EH (cell line): ENCODE results near the gene IGSF21.
"Not testable (repeated sequence)": the region's sequence is repeated elsewhere in the genome, so short reads cannot be mapped to it uniquely, and the experiment has no call there.

Experiments
- DNase-seq: peaks from one replicate; pipeline ENCODE4 v3.0.0-alpha.2; 2015; ENCODE audit warnings: low read depth

Gene IGSF21

DNA sequence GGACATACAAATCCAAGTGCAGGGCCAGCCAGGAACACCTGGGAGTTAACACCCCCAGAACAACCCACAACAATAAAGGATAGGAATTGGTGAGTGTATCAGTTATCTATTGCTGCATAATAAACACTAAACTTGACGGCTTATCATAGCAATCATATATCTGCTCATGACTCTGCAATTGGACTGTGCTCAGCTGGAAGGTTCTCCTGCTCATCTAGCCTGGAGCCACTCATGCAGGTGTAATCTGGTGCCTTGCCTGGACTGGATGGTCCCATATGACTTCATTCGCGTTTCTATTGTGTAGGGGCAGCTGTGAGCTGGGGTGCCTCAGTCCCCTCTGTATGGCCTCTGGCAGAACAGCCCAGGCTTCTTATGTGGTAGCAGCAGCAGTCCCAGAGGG, 296.9 kb downstream of the IGSF21 start:
- DNase-seq = no peak

DNA sequence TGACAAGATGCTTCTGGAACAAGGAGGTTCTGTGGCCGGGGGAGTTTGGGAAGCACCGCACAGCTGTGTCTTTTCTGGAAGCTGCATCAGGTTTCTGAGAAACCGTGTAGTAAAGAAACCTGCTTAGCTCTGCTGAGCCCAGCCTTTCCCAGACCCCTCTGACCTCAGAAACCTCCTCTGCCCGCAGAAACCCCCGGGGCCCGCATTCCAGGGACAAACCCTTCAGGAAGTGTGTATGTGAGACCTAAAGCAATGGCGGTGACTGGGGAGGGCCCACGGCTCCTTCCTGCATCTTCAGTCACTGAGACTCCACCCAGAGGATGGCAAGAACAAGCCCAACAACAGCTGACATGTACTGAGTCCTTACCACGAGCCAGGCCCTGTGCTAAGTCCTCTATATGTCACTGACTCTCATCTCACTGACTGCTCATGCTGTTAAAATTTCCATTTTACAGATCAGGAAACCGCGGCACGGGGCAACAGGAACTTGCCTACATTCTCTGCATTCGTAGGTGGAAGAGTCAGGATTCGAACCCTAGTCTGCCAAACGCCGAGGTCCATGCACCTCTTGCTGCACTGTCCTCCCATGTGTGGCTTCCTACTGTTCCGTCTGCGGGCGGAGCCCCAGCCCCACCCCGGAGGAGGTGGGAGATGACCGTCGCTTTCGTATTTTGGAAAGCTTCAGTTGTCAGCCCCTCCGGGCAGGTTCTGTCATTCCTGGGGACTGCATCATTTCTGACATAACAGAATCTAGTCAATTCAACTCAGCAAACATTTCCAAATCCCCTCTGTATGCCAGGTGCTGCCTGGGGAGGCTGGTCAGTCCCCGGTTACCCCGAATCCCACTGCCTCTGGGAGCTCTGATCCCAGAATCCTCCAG, 299.8 kb downstream of the IGSF21 start:
- no peak for DNase-seq

DNA sequence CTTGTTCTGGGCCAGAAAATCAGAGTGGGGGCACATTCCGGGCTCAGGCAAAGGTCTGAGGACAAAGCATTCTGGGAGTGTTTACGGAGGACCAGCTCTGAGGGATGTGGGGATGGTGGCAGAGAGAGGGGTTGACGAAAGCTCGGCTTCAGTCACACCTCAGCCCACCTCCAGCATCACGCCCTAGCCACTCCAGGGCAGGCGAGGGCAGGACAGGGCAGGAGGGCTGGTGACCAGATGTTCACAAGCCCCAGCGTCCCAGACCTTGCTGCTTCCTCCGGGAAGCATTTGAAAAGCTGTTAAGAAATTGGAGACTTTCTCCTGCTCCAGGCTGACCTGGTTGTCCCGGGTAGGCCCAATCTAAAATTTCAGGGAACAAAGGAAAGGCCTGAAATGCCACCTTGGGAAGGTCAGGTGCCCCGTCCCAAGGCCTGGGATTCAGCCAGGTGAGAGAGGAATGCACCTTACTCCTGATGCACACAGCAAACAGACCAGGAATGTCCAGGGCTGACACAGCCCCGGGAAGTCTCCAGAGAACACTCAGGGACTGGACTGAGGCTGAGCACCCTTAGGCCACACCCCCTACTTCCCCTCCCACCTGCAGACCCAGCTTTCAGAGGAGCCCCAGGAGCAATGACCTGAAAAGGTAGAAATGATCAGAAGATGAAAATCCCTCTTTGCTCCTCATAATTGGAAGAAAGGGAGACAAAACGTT, 301.2 kb downstream of the IGSF21 start:
- no peak for DNase-seq

DNA sequence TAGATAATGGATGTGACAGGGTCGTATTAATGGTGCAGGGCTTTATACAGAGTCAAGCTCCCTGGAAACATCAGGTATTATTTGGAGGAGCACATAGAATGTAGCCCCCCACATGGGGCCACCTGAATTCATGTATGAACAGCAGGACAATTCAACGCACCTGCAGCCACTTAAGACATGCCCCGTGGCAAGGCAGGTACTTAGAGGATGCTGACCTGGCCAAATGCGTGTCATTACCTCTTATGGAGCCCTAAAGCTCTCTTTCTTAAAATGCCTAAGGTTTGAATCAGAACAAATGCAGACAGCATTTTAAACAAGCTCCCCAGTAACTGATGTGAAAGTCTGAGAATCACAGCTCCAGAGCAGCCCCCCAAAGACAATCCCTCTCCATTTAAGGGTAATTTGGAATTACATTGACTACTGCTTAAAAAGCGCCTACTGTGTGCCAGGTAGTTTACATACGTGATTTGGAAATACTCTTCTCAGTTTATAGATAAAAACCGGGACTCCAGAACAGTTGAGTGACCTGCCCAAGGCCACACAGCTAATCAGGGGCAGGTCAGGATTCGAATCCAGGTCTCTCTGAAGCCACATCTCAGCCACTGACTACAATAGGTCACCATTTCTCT, 302.1 kb downstream of the IGSF21 start:
- DNase-seq = no peak

DNA sequence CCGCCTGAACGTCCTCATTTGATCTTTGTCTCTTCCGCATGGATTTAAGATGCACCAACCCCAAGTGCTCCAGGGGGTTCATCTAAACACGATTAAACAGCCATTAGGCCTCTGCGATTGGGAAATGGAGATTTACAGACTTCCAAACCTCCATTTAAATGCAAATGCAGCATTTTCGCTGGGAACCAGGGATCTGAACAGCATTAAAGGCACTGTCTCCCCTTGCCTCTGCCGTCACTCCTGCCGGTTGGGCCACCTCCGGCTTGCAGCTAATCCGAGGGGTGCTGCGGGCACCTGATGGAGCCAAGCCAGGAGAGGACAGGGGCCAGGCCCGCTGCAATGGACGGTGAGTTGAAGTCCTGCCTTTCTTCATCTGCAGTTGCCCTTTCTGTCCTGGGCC, 302.8 kb downstream of the IGSF21 start:
- DNase-seq = no peak

DNA sequence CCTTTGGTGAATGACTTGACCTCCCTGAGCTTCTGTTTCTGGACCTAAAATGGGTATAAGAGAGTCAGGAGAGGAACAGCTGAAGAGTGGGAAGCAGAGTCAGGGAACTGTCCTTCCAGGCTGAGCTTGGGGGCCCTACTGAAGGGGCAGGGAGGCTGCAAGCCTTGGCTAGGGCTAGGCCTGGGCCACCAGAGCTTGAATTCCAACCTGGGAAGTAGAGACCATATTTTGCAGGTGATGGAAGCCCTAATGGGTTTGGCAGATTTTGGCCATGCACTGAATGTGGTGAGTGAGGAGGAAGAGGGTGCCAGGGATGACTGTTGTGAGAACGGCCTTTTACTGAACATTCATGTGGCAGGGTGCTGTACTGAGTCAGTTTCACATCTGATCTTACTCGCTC, 303.7 kb downstream of the IGSF21 start:
- DNase-seq = no peak

DNA sequence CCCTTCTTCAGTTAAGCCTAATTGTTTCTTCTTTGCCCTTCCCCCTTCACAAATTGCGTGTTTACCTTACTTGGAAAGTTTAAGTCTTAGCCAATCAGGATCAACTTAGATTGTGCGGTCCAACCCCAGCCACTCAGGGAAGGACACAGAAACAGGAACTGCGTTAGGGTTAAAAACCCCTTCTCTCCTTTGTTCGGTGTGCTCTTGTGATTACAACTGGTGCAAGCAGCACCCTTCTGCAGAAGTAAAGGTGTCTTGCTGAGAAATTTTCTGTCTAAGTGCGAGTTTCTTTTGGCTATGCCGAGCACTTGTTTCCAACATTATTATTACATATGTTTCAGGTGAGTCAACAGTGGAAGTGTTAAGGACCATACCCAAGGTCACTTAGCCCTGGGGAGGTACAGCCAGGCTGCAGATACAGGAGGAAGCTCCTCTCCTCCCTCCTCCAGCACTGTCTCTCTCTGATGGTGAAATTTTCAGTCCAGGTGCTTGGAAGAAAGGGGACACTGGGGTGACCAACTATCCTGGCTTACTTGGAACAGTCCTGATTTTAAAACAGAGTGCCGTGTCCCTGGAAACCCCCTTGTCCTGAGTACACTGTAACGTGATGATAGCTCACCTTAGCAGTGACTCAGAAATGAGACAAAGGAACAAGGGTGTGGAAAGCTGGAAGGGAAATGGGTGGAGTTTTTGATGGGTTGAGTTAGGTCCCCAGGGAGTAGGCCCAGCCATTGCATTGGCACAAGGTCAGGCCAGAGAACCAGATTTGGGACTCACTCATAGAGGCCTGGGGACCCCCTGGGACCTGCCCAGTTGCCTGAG, 304.4 kb downstream of the IGSF21 start:
- DNase-seq = no peak

DNA sequence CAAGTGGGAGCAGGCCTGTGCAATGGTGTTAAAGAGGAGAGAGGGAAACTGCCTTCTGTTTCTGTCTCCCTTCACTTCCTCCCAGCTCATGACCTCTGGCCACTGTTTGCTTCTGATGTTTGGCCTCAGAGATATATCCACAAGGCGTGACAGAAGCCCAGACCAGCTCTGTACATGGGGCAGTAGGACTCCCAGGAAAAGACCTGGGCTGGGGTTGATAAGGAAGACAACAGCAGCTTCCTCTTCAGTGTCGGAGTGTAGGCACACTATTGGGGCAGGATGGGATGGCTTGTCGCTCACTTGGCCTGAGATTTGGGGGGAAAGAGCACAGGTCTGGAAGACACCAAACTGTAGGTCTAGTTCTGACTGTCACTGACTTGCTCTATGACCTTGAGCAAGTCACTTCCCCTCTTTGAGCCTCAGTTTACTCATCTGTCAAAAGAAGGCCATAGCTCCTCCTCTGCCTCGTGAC, 305.3 kb downstream of the IGSF21 start:
- DNase-seq = no peak

DNA sequence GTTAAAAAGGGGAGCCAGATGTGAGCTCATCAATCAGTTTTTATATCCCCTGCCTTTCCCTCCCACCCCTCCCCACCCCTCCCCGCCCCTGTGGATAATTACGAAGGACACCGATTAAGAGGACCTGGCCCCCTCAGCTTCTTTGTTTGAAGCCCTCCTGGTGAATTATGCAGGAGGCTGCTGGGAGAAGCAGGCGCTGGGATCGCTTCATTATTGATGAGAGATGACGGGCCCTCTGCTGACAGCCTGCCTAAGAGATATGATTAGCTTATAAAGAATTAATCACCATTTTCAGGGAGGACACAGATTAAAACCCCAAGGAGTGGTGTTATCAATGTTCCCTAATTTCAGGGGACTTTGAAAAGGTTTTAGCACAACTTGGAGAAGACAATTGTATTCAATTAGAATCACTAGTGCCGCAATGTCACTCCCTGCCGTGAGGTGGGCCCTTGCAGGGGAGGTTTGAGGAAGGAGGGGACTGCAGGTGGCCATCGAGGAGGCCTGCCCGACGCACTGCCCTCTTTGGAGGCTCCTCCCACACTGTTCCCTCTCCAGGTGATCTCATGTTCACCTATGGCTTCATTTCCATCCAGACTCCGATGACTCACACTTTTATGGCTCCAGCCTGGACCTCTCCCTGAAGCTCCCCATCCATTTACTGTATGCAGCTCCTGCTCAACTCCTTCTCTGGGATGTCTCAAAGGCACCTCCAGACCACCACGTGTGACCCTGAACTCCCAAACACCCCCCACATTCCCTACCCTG, 306.1 kb downstream of the IGSF21 start:
- DNase-seq = no peak

DNA sequence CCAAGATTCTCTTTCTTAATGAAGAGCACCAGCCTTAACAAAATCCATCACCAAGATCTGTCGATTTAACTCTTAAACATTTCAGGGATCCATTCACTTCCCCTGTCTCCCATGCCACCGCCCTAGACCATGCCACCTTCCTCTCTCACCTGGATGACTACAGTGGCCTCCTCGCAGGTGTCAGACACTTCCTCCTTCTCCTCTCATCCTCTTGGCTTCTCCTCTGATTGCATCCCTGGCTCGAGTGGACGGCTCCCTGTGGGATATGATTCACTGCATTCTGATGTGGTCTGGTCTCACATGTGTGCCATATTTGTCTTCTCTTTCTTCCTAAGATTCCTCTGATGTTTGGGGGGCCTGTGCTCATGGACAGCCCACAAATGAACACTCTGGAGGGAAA, 306.7 kb downstream of the IGSF21 start:
- DNase-seq = no peak

DNA sequence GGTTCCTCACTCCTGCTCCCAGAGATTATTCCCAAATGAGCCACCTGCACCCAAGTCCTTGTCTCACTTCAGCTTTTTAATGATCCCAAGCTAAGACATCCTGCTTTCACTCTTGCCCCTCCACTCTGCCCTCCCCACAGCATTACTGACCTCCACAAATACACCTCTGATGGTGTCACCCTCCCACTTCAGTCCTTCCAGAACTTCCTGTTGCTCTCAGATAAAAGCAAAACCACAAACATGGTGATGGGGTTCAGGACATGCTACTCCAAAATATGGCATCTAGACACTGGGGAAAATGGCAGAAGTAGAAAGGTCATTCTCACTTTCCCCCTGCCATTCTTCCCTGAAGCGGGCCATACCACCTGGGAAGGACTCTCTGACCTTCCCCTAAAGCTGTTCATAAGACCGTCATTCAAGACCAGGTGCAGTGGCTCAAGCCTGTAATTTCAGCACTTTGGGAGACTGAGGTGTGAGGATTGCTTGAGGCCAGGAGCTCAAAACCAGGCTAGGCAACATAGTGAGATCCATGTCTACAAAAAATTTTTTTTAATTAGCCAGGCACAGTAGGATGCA, 307.4 kb downstream of the IGSF21 start:
- DNase-seq = no peak

DNA sequence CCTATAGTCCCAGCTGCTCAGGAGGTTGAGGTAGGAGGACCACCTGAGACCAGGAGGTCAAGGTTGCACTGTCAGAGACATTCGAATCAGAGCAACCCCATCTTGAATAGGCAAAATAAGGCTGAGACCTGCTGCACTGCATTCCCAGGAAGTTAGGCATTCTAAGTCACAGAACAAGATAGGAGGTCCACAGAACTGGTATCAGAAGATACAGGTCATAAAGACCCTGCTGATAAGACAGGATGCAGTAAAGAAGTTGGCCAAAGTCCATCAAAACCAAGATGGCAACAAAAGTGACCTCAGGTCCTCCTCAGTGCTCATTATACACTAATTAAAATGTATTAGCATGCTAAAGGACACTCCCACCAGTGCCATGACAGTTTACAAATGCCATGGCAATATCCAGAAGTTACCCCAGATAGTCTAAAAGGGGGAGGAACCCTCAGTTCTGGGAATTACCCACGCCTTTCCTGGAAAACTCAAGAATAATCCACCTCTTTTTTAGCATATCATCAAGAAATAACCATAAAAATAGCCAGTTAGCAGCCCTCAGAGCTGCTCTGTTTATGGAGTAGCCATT, 307.9 kb downstream of the IGSF21 start:
- DNase-seq = no peak

DNA sequence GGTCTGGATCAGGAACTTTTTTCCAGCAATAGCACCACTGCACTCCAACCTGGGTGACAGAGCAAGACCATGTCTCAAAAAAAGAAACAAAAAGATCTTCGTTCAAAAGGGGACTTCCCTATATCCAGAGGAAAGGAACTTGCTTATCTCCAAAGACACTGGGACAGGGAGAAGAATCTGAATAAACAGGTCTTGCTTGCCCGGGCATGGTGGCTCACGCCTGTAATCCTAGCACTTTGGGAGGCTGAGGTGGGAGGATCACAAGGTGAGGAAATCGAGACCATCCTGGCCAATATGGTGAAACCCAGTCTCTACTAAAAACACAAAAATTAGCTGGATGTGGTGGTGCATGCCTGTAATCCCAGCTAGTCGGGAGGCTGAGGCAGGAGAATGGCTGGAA, 308.5 kb downstream of the IGSF21 start:
- DNase-seq = not testable (repeated sequence)

DNA sequence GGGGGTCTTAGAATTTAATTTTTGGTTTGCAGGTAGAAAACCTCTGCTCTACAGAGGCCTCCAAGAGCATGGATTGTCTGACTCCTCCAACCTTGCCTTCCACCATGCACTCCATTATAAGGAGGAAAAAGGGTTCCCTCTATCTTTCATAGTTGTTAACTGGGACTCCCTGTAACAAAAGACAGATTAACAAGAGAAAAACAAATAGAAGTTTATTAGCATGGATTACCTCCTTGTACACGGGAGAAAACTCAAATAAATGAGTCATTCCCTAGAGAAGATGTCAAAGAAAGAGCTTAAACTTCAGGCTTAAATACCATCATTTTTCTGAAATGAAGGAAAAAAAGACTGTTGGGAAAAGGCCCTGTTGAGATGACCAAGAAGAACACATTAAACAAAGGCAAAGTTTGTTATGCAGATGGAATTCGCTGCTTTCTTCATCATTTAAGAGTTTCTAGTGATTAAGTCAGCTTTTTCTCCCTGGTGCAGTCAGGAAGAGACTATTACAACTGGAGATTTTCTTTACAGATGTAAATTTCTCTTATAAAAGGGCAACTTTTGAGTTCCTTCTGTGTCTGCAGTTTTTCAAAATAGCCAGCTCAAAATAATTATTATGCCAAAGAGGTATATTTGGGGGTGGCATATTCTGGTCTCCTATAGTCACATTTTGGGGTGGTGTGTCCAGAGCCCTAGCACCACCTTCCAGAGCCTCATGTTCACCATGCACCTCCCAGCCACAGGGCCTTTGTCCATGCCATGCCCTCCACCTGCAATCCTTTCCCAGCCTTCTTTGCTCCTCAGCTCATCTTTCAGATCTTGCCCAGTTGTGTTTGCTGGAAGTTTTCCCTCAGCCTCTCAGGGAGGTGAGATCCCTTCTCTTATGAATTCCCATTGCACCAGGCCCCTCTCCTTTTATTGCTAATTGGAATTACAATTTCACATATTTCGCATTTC, 310.0 kb downstream of the IGSF21 start:
- no peak for DNase-seq

DNA sequence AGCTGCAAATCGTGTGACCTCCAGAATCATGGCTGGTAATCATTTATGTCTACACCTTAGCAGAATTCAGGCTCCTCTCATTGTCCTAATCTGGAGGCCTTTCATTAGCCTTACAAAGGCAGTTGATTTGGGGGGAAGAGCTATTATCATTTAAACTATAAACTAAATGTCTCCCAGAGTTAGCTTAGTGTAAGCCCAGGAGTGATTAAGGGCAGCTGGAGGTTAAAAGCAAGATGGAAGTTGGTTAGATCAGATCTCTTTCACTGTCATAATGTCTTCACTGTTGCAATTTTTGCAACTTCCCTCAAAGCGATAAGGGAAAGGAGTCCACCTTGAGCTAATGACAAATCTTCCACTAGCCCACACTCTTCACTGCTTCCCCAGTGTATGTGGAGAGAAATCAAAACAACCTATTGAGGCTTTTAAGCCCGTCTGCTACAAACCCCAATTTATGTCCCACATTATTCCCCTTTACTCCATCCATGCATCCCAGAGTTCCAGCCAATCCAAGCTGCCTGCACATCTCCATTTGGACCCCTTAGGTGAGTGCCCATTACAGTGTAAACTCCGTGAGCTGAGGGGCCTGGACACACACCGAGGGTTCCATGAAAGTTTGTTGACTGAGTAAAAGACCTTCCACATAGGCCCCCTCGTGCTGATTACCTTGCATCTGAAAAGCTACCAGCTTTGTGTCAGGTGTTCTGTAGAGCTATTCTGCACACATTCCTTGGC, 311.7 kb downstream of the IGSF21 start:
- DNase-seq = no peak

DNA sequence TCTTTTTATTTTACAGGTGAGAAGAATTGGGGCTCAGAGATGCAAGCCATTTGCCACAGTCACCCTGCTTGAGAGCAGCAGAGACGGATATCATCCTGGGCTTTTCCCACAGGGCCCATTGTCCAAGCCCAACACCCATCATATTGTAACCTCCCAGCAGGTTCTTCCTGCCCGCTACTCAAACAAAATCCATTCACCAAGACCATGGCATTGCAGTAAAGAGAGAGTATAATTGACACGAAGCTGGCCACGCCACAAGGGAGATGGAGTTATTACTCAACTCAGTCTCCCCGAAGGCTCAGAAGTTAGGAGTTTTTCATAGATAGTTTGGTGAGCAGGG, 312.2 kb downstream of the IGSF21 start:
- DNase-seq = no peak

DNA sequence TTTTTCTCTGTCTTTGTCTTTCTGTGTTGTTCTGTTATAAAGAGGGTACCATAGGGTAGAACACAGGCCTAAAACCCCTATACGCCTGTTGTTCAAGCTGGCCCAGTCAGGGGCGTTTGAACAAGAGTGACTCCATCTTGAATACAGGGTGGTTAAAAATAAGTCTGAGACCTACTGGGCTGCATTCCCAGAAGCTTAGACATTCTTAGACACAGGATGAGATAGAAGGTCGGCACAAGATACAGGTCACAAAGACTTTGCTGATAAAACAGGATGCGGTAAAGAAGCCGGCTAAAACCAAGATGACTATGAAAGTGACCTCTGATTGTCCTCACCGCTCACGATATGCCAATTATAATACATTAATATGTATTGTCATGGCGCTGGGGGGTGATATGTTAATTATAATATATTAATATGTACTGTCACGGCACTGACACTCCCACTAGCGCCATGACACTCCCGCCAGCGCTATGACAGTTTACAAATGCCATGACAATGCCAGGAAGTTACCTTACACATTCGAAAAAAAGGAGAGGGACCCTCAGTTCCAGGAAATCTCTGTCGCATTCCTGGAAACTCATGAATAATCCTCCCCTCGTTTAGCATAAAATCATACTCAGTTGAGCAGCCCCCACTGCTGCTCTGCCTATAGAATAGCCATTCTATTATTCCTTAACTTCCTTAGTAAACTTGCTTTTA, 314.6 kb downstream of the IGSF21 start:
- DNase-seq = no peak

DNA sequence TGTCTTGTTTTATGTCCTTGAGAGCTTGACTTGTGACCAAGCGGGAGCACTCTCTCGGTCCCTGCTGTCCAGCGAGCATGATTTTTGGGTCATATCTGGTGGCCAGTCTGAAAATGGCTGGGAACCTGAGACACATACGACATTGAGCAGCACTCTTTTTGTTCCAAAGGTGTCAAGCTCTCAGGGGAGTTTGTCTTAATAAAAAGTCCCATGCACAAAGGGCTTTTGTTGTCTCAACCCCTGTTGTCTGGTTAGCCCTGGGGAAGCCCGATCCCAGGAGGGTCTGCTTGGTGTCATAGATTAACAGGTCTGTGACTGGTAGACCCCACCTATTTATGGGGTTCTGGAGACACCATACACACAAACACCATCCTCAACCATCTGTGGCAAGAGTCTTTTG, 315.4 kb downstream of the IGSF21 start:
- DNase-seq = no peak
